Duodenal mucosa (tissue), 2 donors: ENCODE measurements around the gene DNAJB1.
"Not testable (repeated sequence)": the region's sequence is repeated elsewhere in the genome, so short reads cannot be mapped to it uniquely, and the experiment has no call there.

Experiments
- H3K27ac ChIP-seq: one replicate; pipeline ENCODE4 v1.7.0; 2013; ENCODE audit warnings: low read depth, low read length
- H3K27me3 ChIP-seq, 2 donors: one replicate each; pipeline ENCODE4 v1.7.0; 2013; ENCODE audit warnings: low read length in 2 of 2, control low read depth in 1 of 2; ENCODE audit not compliant: insufficient read depth in 2 of 2, control insufficient read depth in 1 of 2
- H3K36me3 ChIP-seq, 2 donors: one replicate each; pipeline ENCODE4 v1.7.0; 2013; ENCODE audit warnings: low read length in 2 of 2, control low read depth in 1 of 2; ENCODE audit not compliant: insufficient read depth in 2 of 2, control insufficient read depth in 1 of 2
- H3K4me1 ChIP-seq, 2 donors: one replicate each; pipeline ENCODE4 v1.7.0; 2013; ENCODE audit warnings: low read length in 2 of 2, control low read depth in 1 of 2; ENCODE audit not compliant: insufficient read depth in 2 of 2, control insufficient read depth in 1 of 2
- H3K4me3 ChIP-seq, 2 donors: one replicate each; pipeline ENCODE4 v1.7.0; 2013; ENCODE audit warnings: low read length in 2 of 2, low read depth in 1 of 2
- H3K9ac ChIP-seq, 2 donors: one replicate each; pipeline ENCODE4 v1.7.0; 2013; ENCODE audit warnings: low read length in 2 of 2, low read depth in 1 of 2
- H3K9me3 ChIP-seq, 2 donors: one replicate each; pipeline ENCODE4 v1.7.0; 2013; ENCODE audit warnings: low read length in 2 of 2, control low read depth in 1 of 2; ENCODE audit not compliant: control insufficient read depth in 1 of 2

The DNAJB1 gene

GRCh38 chr19:14553042-14553938 lies 35.1 kb upstream of the DNAJB1 start:
- Histone ChIP-seq H3K4me3 (no peak overlapping the region), H3K9ac (no peak overlapping the region), H3K9me3 (no peaks in the 10 kb centered on the region), H3K27ac (no peak overlapping the region), H3K4me1 (peaks cover 22 to 30% of the 10 kb centered on the region in 2 donors), H3K27me3 (no peaks in the 10 kb centered on the region), H3K36me3 (peaks cover 0 to 14% of the 10 kb centered on the region in 2 donors)

GRCh38 chr19:14552006-14552360 lies 33.8 kb upstream of the DNAJB1 start:
- not testable (repeated sequence) for H3K27ac ChIP-seq, H3K9ac ChIP-seq

GRCh38 chr19:14551134-14552005 lies 33.2 kb upstream of the DNAJB1 start:
- peak overlapping the region in 1 of 2 donors; percentile 37 for H3K9ac ChIP-seq
- not testable (repeated sequence) for H3K27ac ChIP-seq, H3K4me3 ChIP-seq, H3K9me3 ChIP-seq, H3K27me3 ChIP-seq
- peaks cover 0 to 14% of the 10 kb centered on the region in 2 donors for H3K36me3 ChIP-seq
- peaks cover 20 to 25% of the 10 kb centered on the region in 2 donors for H3K4me1 ChIP-seq

More at GRCh38 chr19:14552006-14552360, 33.8 kb upstream of the DNAJB1 start:
- H3K4me3 ChIP-seq, H3K27me3 ChIP-seq, H3K9me3 ChIP-seq: not testable (repeated sequence)
- H3K4me1 ChIP-seq = peaks cover 22 to 30% of the 10 kb centered on the region in 2 donors
- peaks cover 0 to 14% of the 10 kb centered on the region in 2 donors for H3K36me3 ChIP-seq

GRCh38 chr19:14550201-14550754 lies 32.1 kb upstream of the DNAJB1 start:
- no peak overlapping the region for H3K4me3 ChIP-seq

GRCh38 chr19:14545716-14546082 lies 27.5 kb upstream of the DNAJB1 start:
- Histone ChIP-seq H3K27ac (no peak overlapping the region), H3K4me3 (peak overlapping the region; percentile 26 to 54), H3K9me3 (no peaks in the 10 kb centered on the region), H3K36me3 (peaks cover 0 to 6% of the 10 kb centered on the region in 2 donors), H3K27me3 (no peaks in the 10 kb centered on the region), H3K9ac (peak overlapping the region in 1 of 2 donors; percentile 38), H3K4me1 (peaks cover 20 to 28% of the 10 kb centered on the region in 2 donors)

More at GRCh38 chr19:14550201-14550754, 32.1 kb upstream of the DNAJB1 start:
- Histone ChIP-seq H3K36me3 (peaks cover 0 to 14% of the 10 kb centered on the region in 2 donors), H3K9me3 (no peaks in the 10 kb centered on the region), H3K4me1 (peaks cover 27 to 30% of the 10 kb centered on the region in 2 donors), H3K27me3 (no peaks in the 10 kb centered on the region), H3K27ac (no peak overlapping the region), H3K9ac (no peak overlapping the region)

GRCh38 chr19:14544977-14545715 lies 26.9 kb upstream of the DNAJB1 start:
- Histone ChIP-seq H3K9me3 (no peaks in the 10 kb centered on the region), H3K27me3 (no peaks in the 10 kb centered on the region), H3K9ac (peak overlapping the region in 1 of 2 donors; percentile 38), H3K4me1 (peaks cover 14 to 23% of the 10 kb centered on the region in 2 donors), H3K4me3 (peak overlapping the region; percentile 26 to 54), H3K36me3 (peaks cover 0 to 6% of the 10 kb centered on the region in 2 donors), H3K27ac (no peak overlapping the region)

- no peaks in the 10 kb centered on the region for H3K9me3 ChIP-seq
- no peak overlapping the region for H3K4me3 ChIP-seq
- no peak overlapping the region for H3K27ac ChIP-seq
- H3K4me1 ChIP-seq = peaks cover 12 to 19% of the 10 kb centered on the region in 2 donors
- H3K36me3 ChIP-seq = peaks cover 0 to 8% of the 10 kb centered on the region in 2 donors
- no peaks in the 10 kb centered on the region for H3K27me3 ChIP-seq
- H3K9ac ChIP-seq = no peak overlapping the region
These were observed 25.9 kb upstream of the DNAJB1 start for GRCh38 chr19:14544047-14544446.

- Histone ChIP-seq H3K9me3 (no peaks in the 10 kb centered on the region), H3K9ac (no peak overlapping the region), H3K36me3 (peaks cover 0 to 2% of the 10 kb centered on the region in 2 donors), H3K27ac (no peak overlapping the region), H3K27me3 (no peaks in the 10 kb centered on the region), H3K4me1 (peaks cover 16 to 22% of the 10 kb centered on the region in 2 donors), H3K4me3 (no peak overlapping the region)
These were observed 24.6 kb upstream of the DNAJB1 start for GRCh38 chr19:14542711-14543328.

- H3K9me3 ChIP-seq, H3K27me3 ChIP-seq, H3K9ac ChIP-seq, H3K36me3 ChIP-seq, H3K27ac ChIP-seq, H3K4me3 ChIP-seq: not testable (repeated sequence)
- H3K4me1 ChIP-seq = peaks cover 16 to 22% of the 10 kb centered on the region in 2 donors
These were observed 23.8 kb upstream of the DNAJB1 start for GRCh38 chr19:14541979-14542378.
